ENCODE results near the gene DTNB.
"Not testable (repeated sequence)": the region's sequence is repeated elsewhere in the genome, so short reads cannot be mapped to it uniquely, and the experiment has no call there.

DTNB gene

DNA sequence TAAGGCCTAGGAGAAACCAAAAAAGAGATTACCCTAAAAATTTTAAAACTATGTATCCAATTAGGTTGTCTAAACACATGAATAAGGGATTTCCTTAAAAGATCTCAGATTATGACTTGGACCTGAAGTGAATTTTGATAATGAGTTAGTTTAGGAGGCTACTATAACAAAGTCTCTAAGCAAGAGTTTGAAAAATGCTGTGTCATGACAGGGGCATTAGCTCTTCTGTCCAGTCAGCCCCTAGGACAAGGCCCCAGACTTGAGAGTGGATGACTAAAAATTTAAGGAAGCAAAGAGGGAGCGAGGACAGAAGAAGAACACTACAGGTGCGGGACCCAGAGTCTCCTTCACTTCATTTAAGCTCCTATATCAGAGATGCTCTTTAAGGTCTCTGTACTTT, 135.9 kb downstream of the DTNB start:
- no peak for DNase-seq

GRCh38 chr2:25535411-25536289, 137.7 kb downstream of the DTNB start:
- not testable (repeated sequence) for DNase-seq

GRCh38 chr2:25534937-25535336, 138.4 kb downstream of the DTNB start:
- not testable (repeated sequence) for DNase-seq

DNA sequence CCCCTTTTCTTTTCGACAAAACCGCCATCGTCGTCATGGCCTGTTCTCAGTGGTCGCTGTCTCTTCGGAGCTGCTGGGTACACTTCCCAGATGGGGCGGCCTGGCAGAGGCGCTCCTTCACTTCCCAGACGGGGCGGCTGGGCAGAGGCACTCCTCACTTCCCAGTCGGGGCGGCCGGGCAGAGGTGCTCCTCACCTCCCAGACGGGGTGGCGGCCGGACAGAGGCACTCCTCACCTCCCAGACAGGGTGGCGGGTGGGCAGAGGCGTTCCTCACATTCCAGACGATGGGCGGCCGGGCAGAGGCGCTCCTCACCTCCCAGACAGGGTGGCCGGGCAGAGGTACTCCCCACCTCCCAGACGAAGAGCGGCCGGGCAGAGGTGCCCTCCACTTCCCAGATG, 138.9 kb downstream of the DTNB start:
- DNase-seq: no peak

DNA sequence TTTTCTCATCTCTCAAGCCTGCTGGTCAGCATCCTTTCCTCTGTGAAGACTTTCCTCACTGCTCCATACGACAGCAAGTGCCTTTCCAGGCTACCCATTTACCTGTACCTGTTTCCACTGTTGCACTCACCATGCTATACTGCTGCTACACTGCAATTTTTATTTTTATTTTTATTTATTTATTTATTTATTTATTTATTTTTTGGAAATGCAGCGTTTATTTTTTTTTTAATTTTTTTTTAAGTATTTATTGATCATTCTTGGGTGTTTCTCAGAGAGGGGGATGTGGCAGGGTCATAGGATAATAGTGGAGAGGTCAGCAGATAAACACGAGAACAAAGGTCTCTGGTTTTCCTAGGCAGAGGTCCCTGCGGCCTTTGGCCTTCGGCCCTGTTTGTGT, 139.6 kb downstream of the DTNB start:
- not testable (repeated sequence) for DNase-seq

DNA sequence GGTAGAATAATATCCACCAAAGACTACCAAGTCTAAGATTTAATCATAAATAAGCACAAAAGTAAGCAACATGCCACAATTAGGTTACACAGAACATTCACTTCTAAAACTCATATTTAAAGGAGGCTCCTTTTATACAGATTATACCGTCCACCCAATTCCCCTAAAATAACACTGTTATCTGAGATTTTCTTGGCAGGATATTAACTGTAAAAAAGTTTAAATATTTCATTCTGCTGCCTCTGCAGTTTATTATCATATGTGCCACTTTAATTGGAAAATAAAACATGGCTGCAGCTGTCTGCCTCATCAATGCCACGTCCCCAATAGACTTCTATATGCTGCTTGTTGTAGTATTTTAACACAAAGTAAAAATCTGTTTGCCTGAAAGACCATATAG, 140.9 kb downstream of the DTNB start:
- DNase-seq: no peak

DNA sequence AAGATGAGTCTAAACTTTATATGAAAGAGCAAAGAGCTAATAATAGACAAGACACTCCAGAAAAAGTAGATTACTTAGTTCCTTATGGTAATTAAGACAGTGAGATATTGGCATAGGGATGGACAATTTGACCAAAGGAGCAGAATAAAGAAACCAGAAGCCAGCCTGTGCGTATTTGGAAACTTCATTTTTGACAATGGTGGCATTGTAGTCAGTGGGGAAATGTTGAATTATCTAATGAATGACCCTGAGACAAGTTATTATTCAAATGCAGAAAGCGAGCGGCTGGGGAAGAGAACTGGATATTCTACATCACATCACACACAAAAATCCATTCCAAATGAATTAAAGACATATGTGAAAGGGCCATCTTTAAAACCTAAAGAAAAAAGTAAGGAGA, 144.3 kb downstream of the DTNB start:
- DNase-seq: no peak

- no peak for DNase-seq
These were observed 145.2 kb downstream of the DTNB start for GRCh38 chr2:25528173-25528572.

- no peak for DNase-seq
These were observed 148.9 kb downstream of the DTNB start for GRCh38 chr2:25524507-25524906.

GRCh38 chr2:25523060-25523459, 150.3 kb downstream of the DTNB start:
- DNase-seq: no peak

DNA sequence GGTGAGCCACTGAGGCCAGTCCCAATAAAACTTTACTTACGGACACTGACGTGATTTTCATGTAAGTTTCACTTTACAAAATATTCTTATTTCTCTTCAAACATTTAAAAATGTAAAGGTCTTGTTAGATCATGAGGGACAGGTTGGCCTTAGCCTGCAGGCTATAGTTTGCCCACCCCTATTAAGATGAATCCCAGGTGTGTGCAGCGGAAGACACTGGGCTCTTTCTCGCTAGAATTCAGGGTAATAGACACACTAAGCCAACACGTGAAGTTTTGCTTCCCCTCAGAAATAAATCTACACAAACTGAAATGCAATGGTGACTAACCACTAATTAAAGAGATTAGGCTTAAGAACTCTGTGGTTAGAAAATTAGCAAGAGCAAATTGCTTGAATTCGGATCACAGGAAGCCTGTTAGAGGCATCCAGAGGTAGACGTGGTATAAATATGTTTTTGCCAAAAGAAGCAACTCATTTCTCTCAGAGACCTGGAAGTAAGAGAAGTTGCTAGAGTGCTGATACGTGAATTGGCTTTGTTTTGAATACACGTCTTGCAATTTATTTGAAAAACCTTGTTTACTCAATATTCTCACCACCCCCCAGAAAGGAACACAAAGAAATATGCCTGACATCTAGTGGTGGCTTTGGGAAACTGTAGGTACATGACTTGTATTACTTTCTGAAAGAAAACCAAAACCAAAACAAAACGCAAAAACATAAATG, 151.6 kb downstream of the DTNB start:
- DNase-seq: no peak

DNA sequence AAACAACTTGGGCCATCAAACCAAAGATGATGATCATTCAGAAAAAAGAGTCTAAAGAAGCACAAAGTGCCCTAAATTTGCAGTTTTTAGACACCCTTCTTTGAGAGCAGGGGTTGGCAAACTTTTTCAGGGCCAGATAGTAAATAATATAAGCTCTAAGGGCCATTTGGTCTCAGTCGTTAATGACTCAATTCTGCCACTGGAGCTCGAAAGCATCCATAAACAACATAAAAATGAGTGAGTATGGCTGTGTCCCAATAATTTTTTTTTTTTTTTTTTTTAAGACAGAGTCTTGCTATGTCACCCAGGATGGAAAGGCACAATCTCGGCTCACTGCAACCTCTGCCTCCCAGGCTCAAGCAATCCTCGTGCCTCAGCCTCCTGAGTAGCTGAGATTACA, 152.3 kb downstream of the DTNB start:
- no peak for DNase-seq

DNA sequence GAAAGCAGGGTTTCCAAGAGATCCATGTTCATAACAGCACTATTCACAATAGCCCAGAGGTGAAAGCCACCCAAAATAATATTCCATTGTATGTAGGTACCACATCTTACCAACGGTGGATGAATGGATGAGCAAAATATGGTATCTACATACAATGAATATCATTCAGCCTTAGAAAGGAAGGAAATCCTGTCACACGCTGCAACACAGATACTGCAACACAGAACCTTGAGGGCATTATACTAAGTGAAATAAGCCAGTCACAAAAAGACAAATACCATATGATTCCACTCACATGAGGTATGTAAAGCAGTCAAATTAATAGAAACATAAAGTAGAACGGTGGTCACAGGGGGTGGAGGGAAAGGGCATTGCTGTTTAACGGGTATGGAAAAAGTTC, 155.7 kb downstream of the DTNB start:
- no peak for DNase-seq

- DNase-seq: no peak
These were observed 159.2 kb downstream of the DTNB start for GRCh38 chr2:25514043-25514637.

- no peak for DNase-seq
These were observed 160.7 kb downstream of the DTNB start for GRCh38 chr2:25512707-25513106.

GRCh38 chr2:25506226-25506625, 167.2 kb downstream of the DTNB start:
- no peak for DNase-seq

DNA sequence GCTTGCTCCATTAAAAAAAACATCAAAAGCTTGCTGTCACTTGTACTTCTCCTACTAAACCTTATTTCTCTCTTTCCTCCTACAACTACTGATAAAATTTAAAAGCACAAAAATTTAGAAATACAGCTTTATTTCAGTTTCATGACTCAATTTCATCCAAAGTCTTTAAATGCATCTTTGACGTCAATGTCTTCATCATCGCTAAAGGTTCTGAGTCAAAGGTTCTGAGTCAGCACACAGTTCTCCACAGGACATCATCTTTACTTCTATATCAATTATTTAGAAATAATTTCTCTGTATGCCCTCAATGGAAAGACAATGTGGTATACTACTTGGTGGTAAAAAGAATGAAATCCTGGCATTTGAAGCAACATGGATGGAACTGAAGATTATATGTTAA, 167.8 kb downstream of the DTNB start:
- DNase-seq: no peak

- no peak for DNase-seq
These were observed 168.2 kb downstream of the DTNB start for GRCh38 chr2:25505182-25505581.

DNA sequence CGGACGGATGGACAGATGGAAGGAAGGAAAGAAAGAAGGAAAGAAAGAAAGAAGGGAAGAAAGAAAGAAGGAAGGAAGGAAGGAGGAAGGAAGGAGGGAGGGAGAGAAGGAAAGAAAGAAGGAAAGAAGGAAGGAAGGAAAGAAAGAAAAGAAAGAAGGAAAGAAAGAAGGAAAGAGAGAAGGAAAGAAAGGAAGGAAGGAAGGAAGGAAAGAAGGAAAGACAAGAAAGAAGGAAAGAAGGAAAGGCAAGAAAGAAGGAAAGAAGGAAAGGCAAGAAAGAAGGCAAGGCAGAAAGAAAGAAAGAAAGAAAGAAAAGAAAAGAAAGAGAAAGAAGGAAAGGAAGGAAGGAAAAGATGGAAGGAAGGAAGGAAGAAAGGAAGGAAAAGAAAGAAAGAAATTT, 169.1 kb downstream of the DTNB start:
- no peak for DNase-seq

DNA sequence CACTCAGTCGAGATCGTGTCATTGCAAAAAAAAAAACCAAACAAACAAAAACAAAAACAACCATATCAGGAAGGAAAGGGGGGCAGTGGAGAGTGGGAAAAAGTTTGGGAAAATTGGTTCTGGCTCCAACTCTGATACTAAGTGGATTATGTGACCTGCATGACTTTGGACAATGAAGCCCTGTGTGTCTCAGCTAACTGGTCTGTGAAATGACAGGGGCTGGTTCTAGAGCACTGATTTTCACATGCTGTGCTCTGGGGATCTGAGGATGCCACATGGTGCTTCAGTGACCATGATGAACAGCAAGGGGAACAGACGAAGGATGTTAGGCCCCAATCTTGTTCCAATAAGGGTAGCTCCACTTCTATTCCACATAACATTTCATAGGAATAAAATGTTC, 174.2 kb downstream of the DTNB start:
- DNase-seq: no peak

- no peak for DNase-seq
These were observed 175.4 kb downstream of the DTNB start for GRCh38 chr2:25497918-25498407.

GRCh38 chr2:25497229-25497917, 176.0 kb downstream of the DTNB start:
- DNase-seq: no peak

DNA sequence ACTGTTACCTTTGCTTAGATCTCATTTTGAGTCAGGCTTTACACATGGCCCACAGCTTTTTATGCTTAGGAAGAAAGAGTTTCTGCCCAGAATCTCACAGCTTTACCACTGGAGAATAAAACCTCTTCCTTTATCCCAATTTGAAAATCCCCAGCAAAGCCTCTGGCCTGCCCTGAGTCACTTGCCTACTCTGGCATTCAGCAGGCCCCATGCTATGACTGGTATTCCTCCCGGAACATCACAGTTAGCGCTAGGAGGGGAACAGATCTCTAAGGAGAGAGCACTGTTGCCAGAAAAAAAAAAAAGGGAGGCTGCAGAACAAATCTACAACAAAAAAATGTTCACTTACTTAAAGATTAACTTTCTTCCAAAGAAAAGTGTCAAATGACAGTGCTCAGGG, 178.8 kb downstream of the DTNB start:
- no peak for DNase-seq
